ENCODE measurements around the gene FBXO34.

DNA sequence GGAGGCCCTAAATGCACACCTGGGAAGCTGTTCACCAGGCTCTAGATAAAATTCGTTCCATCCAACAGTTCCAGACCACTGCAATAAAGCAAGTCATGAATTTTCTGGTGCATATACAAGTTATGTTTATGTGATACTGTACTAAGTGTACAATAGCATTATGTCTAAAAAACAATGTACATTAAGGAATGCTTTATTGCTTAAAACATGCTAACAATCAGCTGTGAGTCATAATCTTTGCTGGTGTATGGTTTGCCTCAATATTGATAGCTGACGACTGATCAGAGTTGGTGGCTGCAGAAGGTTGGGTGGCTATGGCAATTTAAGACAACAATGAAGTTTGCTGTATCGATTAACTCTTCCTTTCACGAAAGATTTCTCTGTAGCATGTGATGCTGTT lies 88.1 kb downstream of the FBXO34 start:
- TF ChIP-seq, protein P1, sequence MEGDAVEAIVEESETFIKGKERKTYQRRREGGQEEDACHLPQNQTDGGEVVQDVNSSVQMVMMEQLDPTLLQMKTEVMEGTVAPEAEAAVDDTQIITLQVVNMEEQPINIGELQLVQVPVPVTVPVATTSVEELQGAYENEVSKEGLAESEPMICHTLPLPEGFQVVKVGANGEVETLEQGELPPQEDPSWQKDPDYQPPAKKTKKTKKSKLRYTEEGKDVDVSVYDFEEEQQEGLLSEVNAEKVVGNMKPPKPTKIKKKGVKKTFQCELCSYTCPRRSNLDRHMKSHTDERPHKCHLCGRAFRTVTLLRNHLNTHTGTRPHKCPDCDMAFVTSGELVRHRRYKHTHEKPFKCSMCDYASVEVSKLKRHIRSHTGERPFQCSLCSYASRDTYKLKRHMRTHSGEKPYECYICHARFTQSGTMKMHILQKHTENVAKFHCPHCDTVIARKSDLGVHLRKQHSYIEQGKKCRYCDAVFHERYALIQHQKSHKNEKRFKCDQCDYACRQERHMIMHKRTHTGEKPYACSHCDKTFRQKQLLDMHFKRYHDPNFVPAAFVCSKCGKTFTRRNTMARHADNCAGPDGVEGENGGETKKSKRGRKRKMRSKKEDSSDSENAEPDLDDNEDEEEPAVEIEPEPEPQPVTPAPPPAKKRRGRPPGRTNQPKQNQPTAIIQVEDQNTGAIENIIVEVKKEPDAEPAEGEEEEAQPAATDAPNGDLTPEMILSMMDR (conservative IDR thresholded peaks at IDR 0.05; ENCODE audit: low read length), result no peak
- TF ChIP-seq EZH2phosphoT487 (IDR thresholded peaks at IDR 0.05; ENCODE audit: borderline replicate concordance, low read depth, low read length), result no peak
